Subcutaneous adipose tissue (tissue), 4 donors: ENCODE results near the gene CSGALNACT2. TPM values are rescaled to one million over a fixed set of nuclear protein-coding genes. Genes with fewer than 3 reads are reported as not detected.

ENCODE experiments used
- CTCF ChIP-seq: fragments of 450-650 bp; IDR thresholded peaks from one replicate; pipeline ENCODE4 v1.5.1; 2016; ENCODE audit warnings: low read depth, mild to moderate bottlenecking, control low read depth, antibody characterized with exemption, moderate library complexity
- total RNA-seq, 4 donors: library from RNA; depleted of rRNA; stranded (reverse); fragments of >200 nt; gene quantifications; one replicate each; pipeline ENCODE4 v1.1.0, GENCODE V29; 2016

CSGALNACT2 gene
- total RNA-seq, 4 donors from 2014 or later = 23.9 to 94.3 (median 41.1) TPM

- TF ChIP-seq CTCF = no peak
These were observed 3.2 kb downstream of the CSGALNACT2 start for GRCh38 chr10:43141421-43141820.

- TF ChIP-seq CTCF = no peak
These were observed 7.1 kb downstream of the CSGALNACT2 start for GRCh38 chr10:43145311-43145710.

- TF ChIP-seq CTCF = no peak
These were observed 13.1 kb downstream of the CSGALNACT2 start for GRCh38 chr10:43151371-43151770.

GRCh38 chr10:43153901-43154300, 15.7 kb downstream of the CSGALNACT2 start:
- no peak for TF ChIP-seq CTCF

GRCh38 chr10:43155221-43155620, 17.0 kb downstream of the CSGALNACT2 start:
- no peak for TF ChIP-seq CTCF

- no peak for TF ChIP-seq CTCF
These were observed 17.5 kb downstream of the CSGALNACT2 start for GRCh38 chr10:43155741-43156140.

GRCh38 chr10:43156590-43157341, 18.5 kb downstream of the CSGALNACT2 start:
- TF ChIP-seq CTCF = no peak
